D721Med (cell line): Measurements from ENCODE around the gene MCUR1.
"Not testable (repeated sequence)": the region's sequence is repeated elsewhere in the genome, so short reads cannot be mapped to it uniquely, and the experiment has no call there.

Experiments
- DNase-seq: peaks from one replicate; pipeline ENCODE4 v3.0.0; 2011; ENCODE audit warnings: low spot score; ENCODE audit not compliant: insufficient read length
- FAIRE-seq: peaks from 2 replicates; lab custom pipeline; 2011; peaks lifted over from hg19 to GRCh38; lab: Jason Lieb, UNC
- TF ChIP-seq, protein P1 (sequence below): IDR thresholded peaks from 2 replicates; pipeline ENCODE4 v1.5.1; 2012; ENCODE audit warnings: mild to moderate bottlenecking, control low read depth; ENCODE audit not compliant: insufficient read depth; ENCODE audit errors: missing control alignments

MCUR1 gene

DNA sequence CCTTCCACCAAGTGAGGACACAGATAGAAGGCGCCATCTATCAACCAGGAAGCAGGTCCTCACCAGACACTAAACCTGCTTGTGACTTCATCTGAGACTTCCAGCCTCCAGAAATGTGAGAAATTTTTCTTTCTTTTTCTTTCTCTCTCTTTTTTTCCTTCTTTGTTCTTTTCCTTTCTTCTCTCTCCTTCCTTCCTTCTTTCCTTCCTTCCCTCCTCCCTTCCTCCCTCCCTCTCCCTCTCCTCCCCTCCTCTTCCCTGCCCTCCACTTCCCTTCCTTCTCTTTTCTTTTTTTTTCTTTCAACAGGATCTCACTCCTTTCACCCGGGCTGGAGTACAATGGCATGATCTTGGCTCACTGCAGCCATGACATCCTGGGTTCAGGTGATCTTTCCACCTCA is 37.4 kb upstream of the MCUR1 start:
- TF ChIP-seq, protein P1, sequence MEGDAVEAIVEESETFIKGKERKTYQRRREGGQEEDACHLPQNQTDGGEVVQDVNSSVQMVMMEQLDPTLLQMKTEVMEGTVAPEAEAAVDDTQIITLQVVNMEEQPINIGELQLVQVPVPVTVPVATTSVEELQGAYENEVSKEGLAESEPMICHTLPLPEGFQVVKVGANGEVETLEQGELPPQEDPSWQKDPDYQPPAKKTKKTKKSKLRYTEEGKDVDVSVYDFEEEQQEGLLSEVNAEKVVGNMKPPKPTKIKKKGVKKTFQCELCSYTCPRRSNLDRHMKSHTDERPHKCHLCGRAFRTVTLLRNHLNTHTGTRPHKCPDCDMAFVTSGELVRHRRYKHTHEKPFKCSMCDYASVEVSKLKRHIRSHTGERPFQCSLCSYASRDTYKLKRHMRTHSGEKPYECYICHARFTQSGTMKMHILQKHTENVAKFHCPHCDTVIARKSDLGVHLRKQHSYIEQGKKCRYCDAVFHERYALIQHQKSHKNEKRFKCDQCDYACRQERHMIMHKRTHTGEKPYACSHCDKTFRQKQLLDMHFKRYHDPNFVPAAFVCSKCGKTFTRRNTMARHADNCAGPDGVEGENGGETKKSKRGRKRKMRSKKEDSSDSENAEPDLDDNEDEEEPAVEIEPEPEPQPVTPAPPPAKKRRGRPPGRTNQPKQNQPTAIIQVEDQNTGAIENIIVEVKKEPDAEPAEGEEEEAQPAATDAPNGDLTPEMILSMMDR = no peak
- FAIRE-seq (no peak), DNase-seq (no peak)

DNA sequence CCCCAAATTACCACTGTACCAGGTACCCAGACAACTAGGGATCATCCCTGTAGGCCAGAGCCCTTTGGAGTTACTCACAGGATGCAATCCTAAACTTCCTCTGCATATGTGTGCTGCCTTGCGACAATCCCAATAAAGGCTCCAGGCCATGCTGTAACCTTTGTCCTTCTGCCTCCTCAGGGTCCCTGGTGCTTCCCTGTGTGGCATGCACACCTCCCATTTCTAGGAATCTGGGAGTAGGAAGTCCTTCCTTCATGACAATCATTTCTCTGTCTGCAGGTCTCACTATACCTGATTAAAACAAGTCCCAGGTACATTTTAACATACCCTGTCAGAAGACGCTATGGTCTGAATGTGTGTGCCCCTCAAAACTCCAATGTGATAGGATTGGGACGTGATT is 37.0 kb upstream of the MCUR1 start:
- DNase-seq (no peak), FAIRE-seq (no peak)
- TF ChIP-seq, protein P1 = no peak

DNA sequence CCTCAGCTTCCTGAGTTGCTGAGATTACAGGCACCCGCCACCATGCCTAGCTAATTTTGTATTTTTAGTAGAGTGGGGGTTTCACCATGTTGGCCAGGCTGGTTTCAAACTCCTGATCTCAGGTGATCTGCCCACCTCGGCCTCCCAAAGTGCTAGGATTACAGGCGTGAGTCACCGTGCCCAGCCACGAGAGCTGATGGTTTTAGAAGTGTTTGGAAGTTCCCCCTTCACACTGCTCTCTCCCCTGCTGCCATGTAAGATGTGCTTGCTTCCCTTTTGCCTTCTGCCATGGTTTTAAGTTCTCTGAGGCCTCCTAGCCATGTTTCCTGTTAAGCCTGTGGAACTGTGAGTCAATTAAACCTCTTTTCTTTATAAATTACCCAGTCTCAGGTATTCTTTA is 36.3 kb upstream of the MCUR1 start:
- FAIRE-seq, DNase-seq: not testable (repeated sequence)

DNA sequence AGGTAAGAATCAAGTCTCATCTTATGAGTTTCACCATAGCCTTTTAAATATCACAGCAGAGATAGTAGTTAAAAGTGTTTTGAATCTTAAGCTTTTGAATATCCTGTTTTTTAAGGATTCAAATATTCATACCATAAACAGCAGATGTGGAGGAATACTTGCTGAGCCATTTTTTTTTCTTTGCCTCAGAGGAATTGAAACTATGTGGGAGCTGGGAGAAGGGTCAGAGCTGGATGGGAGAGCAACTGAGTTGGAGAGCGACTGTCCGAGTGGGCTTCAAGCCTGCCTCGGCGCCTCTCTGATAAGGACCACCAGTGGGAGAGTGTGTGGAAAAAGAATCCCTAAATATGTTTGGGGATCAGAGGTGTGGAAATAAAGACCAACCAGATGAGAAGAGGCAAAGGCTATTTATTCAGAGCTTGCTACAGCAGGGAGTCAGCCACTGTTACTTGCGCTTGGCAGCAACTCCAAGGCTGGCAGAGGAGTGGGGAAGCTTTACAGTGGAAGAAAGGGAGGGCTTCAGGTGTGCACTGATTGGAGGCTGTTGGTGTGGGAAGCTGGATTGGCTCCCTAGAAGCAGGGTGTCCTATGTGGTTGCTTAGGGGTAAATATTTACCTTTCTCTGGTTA is 34.3 kb upstream of the MCUR1 start:
- TF ChIP-seq, protein P1 = no peak
- DNase-seq (no peak), FAIRE-seq (no peak)

DNA sequence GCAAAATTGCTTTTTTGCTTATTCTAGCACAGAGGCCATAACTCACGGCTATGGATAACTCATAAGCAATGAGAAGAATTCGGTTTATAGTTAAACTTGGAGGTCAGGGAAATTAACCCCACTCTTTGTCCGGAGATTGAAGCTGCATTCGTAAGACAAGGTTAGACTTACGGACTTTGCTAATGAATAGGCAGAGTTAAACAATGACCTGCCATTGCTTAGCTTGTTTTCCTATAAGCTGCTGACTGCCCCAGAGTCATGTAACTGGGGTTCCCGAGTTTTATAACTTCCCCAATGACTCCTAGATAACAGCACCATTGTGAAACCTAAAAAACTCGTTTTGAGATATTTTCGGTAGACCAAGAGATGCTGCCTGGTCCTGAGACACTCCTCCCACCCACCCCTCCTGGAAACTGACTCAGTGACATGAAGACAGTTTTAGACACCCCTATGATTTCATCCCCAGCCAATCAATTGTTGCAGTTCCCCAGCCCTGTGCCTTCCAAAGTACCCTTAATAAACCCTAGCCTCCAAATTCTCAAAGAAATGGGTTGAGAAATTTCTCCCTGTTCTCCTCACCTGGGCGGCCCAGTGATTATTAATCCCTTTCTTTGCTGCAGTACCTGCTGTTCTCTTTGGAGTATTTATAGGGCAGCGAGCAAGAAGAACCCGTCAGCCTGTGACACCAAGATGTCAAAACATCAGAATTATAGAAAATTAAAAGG is 33.1 kb upstream of the MCUR1 start:
- FAIRE-seq (no peak), DNase-seq (no peak)
- TF ChIP-seq, protein P1 = no peak

DNA sequence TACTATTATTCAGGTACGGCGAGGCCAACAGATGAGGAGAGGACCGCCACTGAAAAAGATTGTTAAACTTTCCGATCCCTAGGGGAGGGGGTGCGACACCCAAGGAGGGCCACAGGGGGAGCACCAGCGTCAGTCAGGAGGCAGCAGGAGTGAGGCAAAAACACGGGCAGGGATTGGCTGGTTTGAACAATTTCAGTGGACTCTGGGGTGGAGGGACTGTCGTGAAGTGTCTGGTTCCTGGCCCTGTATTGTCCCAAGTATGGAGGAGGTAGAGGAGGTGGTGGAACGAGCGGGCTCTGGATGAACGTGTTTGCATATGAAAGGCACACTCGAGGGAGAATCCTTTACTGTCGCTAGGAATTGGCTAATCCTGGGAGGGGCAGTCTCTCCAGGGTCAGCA is 32.5 kb upstream of the MCUR1 start:
- TF ChIP-seq, protein P1 = no peak
- FAIRE-seq (no peak), DNase-seq (no peak)

DNA sequence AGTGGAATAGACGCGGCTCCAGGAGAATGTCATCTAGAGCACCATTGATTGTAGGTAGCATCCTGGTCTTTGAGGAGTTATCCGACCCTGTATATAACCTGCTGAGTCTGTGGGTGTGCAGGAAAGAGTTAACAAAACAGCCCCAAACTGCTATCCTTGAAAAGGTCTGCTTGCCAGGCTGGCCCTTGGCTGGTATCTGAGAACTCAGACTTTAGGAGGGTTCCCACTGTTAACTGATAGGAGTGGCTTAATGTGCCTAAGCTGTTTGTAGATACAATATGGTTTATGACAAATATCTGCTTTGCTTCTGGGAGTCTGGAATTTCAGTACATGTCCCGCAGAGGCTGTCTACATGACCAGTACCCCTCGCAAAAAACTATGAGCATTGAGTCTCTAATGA is 27.6 kb upstream of the MCUR1 start:
- TF ChIP-seq, protein P1 = no peak
- no peak for FAIRE-seq
- DNase-seq = no peak
